ENCODE measurements around the gene AKR1B1. TPM values are rescaled to one million over a fixed set of nuclear protein-coding genes. Genes with fewer than 3 reads are reported as not detected.
"Not testable (repeated sequence)": the region's sequence is repeated elsewhere in the genome, so short reads cannot be mapped to it uniquely, and the experiment has no call there.

AKR1B1 gene
- 100 to 1,000 TPM in 1 of 3 donors, 10 to 100 TPM in 2; 23.2 to 107 (median 41.7) TPM for polyA plus RNA-seq

DNA sequence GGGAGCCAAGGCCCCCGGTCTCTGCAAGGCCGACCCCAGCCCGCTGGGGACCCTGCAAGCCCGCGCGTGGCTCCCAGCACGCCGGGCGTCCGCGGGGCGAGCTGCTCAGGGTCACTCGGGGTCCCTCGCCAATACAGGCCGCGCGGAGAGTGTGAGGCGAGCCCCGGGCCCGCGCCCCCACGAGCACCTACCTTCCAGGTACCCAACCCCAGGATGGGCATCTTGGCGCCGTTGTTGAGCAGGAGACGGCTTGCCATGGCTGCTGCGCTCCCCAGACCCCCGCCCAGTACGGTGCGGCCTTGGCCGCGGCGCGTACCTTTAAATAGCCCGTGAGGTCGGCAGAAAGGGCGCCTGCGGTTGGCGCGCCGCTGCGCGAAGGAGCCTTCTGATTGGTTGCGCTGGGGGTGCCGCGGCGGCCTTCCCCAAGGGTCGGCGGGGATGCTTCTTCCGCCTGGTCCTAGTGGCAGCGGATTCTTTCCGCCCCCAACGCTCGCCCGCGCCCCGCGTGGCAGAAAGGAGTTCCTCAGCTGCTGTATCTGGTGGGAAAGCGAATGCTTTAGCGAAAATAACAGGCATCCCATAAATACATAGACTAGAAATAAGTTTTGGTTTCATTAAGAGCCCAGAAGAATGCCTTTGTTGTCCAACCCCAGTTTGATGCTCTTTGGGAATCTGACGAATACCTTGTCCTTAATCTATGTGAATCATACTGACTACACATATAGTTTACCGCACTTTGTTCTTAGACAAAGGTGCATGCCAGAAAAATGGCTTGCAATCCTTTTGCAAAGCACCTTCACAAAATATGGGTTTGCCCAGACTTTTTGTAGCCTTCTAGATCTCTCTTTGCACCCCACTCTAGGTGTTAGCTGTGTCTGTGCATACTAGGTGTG lies at the start of gene AKR1B1:
TSS of gene AKR1B1 (minus strand) at position 295 of the 893 bp plus-strand sequence. CDS start at position 257, 38 bp downstream.
- no peak within 1 kb of the TSS for H3K27ac ChIP-seq (ENCODE audit: low read depth, low read length)
- WGBS, 3 donors: 1 to 2% (median 2%) methylated on average over 58 to 61 of the region's 61 CpGs

DNA sequence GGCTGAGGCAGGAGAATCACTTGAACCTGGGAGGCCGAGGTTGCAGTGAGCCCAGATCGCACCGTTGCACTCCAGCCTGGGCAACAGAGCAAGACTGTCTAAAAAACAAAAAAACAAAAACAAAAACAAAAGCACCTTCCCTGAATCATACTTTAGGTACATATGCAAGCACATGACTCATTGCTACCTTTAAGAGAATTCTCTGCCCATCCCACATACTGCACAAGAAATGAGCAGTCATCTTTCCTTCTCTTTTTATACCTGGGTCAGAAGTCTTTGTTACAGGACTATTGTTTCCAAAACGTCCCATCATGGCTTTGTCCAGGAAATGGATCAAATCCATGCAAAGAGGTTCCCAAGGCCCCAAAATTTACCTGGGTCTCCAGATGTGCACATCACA lies 47.0 kb upstream of the AKR1B1 start:
- H3K27ac ChIP-seq (ENCODE audit: low read depth, low read length): no peak overlapping the region
- WGBS, 3 donors: 64 to 90% (median 86%) methylated on average over 4 of the region's 4 CpGs

DNA sequence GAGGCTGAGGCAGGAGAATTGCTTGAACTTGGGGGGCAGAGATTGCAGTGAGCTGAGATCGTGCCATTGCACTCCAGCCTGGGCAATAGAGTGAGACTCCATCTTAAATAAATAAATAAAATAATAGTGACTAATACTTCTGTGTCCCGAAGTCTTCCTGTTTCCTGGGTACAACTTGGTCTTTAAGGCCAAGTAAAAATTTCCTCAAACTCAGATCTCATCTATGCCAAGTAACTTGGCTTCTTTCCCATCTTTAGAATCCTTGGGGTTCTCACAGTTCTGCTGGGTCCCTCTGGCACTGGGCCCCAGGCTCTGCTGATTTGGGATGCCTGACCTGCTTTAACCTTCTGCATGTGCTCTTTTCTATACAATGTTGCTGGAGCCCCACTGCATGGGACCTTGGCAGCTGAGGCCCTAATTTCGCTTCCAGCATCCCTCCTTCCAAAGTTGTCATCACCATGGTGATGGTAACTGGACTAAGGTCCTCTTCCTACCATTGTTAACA lies 45.8 kb upstream of the AKR1B1 start:
- no peak overlapping the region for H3K27ac ChIP-seq (ENCODE audit: low read depth, low read length)
- WGBS, 3 donors: 72 to 91% (median 82%) methylated on average over 3 of the region's 3 CpGs

- WGBS, 3 donors: 47 to 78% (median 55%) methylated on average over 3 of the region's 3 CpGs
- no peak overlapping the region for H3K27ac ChIP-seq (ENCODE audit: low read depth, low read length)
Measured at GRCh38 chr7:134502463-134503371, 43.8 kb upstream of the AKR1B1 start.

DNA sequence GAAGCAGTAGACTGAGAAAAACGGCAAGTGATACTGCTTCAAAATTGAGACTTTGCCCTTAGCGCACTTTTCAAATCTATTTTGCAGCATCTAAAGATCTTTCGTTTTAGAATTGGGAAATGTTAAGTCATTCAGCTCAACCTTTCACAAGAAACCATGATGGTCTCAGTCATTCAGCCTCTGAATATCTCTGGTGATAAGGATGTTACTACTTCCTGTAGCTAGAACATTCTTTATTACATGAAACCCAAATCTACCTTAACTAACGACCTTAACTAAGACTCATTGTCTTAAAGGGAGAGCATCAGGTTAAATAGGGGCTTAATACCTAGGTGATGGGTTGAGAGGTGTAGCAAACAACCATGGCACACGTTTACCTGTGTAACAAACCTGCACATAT lies 42.1 kb upstream of the AKR1B1 start:
- 65 to 74% (median 69%) methylated on average over 5 of the region's 5 CpGs for WGBS, 3 donors
- H3K27ac ChIP-seq (ENCODE audit: low read depth, low read length): no peak overlapping the region

DNA sequence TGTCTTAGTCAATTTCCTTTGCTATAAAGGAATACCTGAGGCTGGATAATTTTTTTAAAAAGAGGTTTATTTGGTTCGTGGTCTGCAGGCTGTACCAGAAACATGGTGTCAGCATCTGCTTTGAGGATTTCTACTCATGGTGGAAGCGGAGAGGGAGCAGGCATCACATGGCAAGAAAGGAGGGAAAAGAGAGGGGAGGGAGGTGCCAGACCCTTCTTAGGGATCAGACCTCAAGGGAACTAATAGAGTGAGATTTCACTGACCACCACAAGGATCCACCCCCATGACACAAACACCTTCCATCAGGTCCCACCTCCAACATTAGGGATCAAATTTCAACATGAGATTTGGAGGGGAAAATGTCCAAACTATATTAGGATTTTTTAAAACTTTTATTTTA lies 41.5 kb upstream of the AKR1B1 start:
- H3K27ac ChIP-seq (ENCODE audit: low read depth, low read length): no peak overlapping the region
- 81 to 82% (median 82%) methylated on average over 2 of the region's 2 CpGs for WGBS, 3 donors

GRCh38 chr7:134495546-134495945 lies 36.6 kb upstream of the AKR1B1 start:
- WGBS, 3 donors: 79 to 84% (median 82%) methylated on average over 1 of the region's 1 CpG

DNA sequence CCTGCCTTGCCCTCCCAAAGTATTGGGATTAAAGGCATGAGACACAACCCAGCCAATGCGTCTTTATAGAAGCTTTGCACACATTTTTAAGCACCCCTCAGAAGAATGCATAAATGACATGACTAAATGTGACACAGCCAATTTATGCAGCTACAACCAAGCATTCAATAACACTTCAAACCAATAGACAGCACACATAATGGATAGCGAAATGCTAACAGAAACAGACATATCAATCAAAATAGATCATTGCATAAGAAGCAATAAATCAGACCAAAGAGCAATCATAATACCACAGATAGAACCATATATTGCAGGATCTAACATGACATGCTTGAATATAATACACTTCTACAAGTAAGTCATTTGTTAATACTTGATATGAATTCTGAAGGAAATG lies 34.2 kb upstream of the AKR1B1 start:
- H3K27ac ChIP-seq (ENCODE audit: low read depth, low read length): no peak overlapping the region
- WGBS, 3 donors: 75 to 87% (median 82%) methylated on average over 2 of the region's 2 CpGs

More at GRCh38 chr7:134495546-134495945, 36.6 kb upstream of the AKR1B1 start:
- no peak overlapping the region for H3K27ac ChIP-seq (ENCODE audit: low read depth, low read length)

DNA sequence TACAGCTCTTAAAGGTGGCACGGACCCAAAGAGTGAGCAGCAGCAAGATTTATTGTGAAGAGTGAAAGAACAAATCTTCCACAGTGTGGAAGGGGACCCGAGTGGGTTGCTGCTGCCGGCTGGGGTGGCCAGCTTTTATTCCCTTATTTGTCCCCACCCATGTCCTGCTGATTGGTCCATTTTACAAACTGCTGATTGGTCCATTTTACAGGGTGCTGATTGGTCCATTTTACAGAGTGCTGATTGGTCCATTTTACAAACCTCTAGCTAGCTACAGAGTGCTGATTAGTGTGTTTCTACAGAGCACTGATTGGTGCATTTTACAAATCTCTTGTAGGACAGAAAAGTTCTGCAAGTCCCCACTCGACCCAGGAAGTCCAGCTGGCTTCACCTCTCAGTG lies 28.8 kb upstream of the AKR1B1 start:
- not testable (repeated sequence) for H3K27ac ChIP-seq (ENCODE audit: low read depth, low read length)
- 59 to 78% (median 60%) methylated on average over 4 of the region's 4 CpGs for WGBS, 3 donors

GRCh38 chr7:134485203-134485602 lies 26.3 kb upstream of the AKR1B1 start:
- WGBS, 3 donors: 74 to 91% (median 74%) methylated on average over 6 of the region's 6 CpGs

DNA sequence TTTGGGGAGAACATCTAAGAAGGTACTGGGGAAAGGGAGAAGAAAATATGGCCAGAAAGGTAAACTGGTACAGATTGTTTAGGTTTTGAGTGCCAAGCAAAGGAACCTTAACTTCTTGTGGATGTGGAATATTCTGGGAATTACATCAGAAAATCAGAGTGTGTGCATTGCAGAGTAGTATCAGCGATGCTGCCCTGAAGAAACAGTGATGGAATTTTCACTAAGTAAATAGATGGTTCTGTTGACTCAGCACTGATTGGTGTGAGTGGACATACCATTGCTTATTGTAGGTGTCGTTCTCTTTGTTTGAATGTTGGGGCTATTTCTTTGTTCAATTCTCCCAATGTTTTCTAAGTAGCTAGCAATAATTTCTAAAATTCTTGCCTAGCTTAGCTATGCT lies 24.4 kb upstream of the AKR1B1 start:
- 49 to 91% (median 85%) methylated on average over 2 of the region's 2 CpGs for WGBS, 3 donors
- H3K27ac ChIP-seq (ENCODE audit: low read depth, low read length): no peak overlapping the region

More at GRCh38 chr7:134485203-134485602, 26.3 kb upstream of the AKR1B1 start:
- H3K27ac ChIP-seq (ENCODE audit: low read depth, low read length): no peak overlapping the region

DNA sequence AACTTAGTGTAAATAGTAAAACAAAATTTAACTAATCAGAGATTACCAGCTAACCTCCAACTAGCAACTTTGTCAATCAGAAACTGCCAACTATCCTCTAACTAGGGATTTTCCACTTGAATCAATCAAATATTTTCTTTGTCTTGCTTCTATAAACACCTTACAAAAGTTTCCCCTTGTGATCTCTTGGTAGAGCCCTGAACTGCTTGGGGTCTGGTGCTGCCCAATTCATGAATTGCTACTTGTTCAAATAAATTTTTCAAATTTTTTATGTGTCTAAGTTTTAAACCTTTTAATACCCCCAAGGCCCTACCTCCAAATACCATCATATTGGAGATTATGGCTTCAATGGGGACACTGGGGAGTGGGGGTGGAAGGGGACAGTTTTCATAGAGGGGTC lies 24.0 kb upstream of the AKR1B1 start:
- H3K27ac ChIP-seq (ENCODE audit: low read depth, low read length): no peak overlapping the region

- no peak overlapping the region for H3K27ac ChIP-seq (ENCODE audit: low read depth, low read length)
- 79 to 87% (median 85%) methylated on average over 3 of the region's 3 CpGs for WGBS, 3 donors
Measured at GRCh38 chr7:134481167-134481566, 22.3 kb upstream of the AKR1B1 start.

DNA sequence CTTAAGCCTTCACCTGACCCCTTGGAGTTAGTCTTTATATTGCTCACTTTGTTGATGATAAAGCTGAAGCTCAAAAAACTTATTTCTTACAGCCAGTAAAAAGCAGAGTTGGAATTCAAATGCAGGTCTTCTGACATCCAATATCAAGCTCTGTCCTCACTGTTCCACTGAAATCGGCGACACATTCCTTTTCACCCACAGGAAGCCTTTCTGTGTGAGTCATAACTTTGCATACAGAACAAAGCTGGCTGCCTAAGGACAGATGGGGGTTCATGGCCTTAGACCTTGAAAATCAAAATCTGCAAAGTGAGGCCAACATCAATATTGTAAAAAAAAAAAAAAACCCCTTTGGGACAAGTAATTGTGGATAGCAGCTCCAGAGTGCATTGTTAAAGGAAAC lies 21.8 kb upstream of the AKR1B1 start:
- no peak overlapping the region for H3K27ac ChIP-seq (ENCODE audit: low read depth, low read length)
- 17 to 71% (median 39%) methylated on average over 2 of the region's 2 CpGs for WGBS, 3 donors

- no peak overlapping the region for H3K27ac ChIP-seq (ENCODE audit: low read depth, low read length)
Measured at GRCh38 chr7:134480202-134480601, 21.3 kb upstream of the AKR1B1 start.

GRCh38 chr7:134478707-134479106 lies 19.8 kb upstream of the AKR1B1 start:
- WGBS, 3 donors: 72 to 92% (median 92%) methylated on average over 2 of the region's 2 CpGs
- H3K27ac ChIP-seq (ENCODE audit: low read depth, low read length): no peak overlapping the region

DNA sequence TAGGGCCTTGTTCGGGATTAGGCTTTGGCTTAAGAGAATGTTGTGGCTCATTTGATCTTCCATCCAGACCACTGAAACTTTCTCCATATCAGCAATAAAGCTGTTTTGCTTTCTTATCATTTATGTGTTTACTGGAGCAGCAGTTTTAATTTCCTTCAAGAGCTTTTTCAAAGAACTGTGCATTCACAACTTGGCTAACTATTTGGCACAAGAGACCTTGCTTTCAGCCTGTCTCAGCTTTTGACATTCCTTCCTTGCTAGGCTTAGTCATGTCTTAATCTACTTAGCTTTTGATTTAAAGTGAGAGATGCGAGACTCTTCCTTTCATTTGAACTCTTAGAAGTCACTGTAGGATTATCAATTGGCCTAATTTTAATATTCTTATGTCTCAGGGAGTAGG lies 19.1 kb upstream of the AKR1B1 start:
- H3K27ac ChIP-seq (ENCODE audit: low read depth, low read length): no peak overlapping the region
- WGBS, 3 donors: 70 to 87% (median 71%) methylated on average over 2 of the region's 2 CpGs

GRCh38 chr7:134476044-134476443 lies 17.1 kb upstream of the AKR1B1 start:
- no peak overlapping the region for H3K27ac ChIP-seq (ENCODE audit: low read depth, low read length)

GRCh38 chr7:134474828-134475227 lies 15.9 kb upstream of the AKR1B1 start:
- WGBS, 3 donors: 49 to 100% (median 69%) methylated on average over 1 of the region's 1 CpG
- no peak overlapping the region for H3K27ac ChIP-seq (ENCODE audit: low read depth, low read length)
